Gastroesophageal sphincter (tissue), 4 donors: ENCODE results near the gene EXOC4. TPM values are rescaled to one million over a fixed set of nuclear protein-coding genes. Genes with fewer than 3 reads are reported as not detected.
"Not testable (repeated sequence)": the region's sequence is repeated elsewhere in the genome, so short reads cannot be mapped to it uniquely, and the experiment has no call there.

Experiments
- ATAC-seq: fragments of 150-250 bp; one replicate; pipeline ENCODE4 v1.9.1; 2016; ENCODE audit warnings: mild to moderate bottlenecking, moderate library complexity
- H3K27ac ChIP-seq, 4 donors: fragments of 200-600 bp; sonication (generic) in 3 of 4; 1 replicate in 3 of 4; 2 replicates in 1 of 4; pipeline ENCODE4 v1.5.1; 2016 to 2019
- H3K27me3 ChIP-seq: fragments of 200-600 bp; sonication (generic); one replicate; pipeline ENCODE4 v1.5.1; 2019
- H3K36me3 ChIP-seq, 2 donors: fragments of 200-600 bp; sonication (generic); one replicate each; pipeline ENCODE4 v1.5.1; 2019; ENCODE audit warnings: control low read depth in 1 of 2
- H3K4me1 ChIP-seq, 3 donors: fragments of 200-600 bp; sonication (generic); 1 replicate in 2 of 3; 2 replicates in 1 of 3; pipeline ENCODE4 v1.5.1; 2016 to 2019; ENCODE audit warnings: control low read depth in 2 of 3
- H3K4me3 ChIP-seq, 2 donors: fragments of 200-600 bp; sonication (generic); one replicate each; pipeline ENCODE4 v1.5.1; 2019; ENCODE audit warnings: mild to moderate bottlenecking in 1 of 2, moderate library complexity in 1 of 2
- H3K9me3 ChIP-seq, 3 donors: fragments of 200-600 bp; sonication (generic); one replicate each; pipeline ENCODE4 v1.5.1; 2017 to 2019; ENCODE audit warnings: control low read depth in 2 of 3
- CTCF ChIP-seq, 4 experiments: fragments of 200-600 bp in 2 of 4; fragments of 450-650 bp in 2 of 4; sonication (generic) in 1 of 4; IDR thresholded peaks; one replicate each; pipeline ENCODE4 v1.5.1; 2017 to 2019; ENCODE audit warnings: antibody characterized with exemption in 4 of 4, mild to moderate bottlenecking in 2 of 4, moderate library complexity in 2 of 4
- EP300 ChIP-seq: sonication (generic); formaldehyde crosslinking; IDR thresholded peaks from one replicate; pipeline ENCODE4 v1.6.1; 2017; ENCODE audit warnings: antibody characterized with exemption, mild to moderate bottlenecking
- POLR2A ChIP-seq, 2 donors: fragments of 450-650 bp; IDR thresholded peaks; one replicate each; pipeline ENCODE4 v1.6.1; 2017; ENCODE audit warnings: antibody characterized with exemption in 2 of 2, mild to moderate bottlenecking in 2 of 2, moderate library complexity in 1 of 2
- POLR2AphosphoS5 ChIP-seq: sonication (generic); formaldehyde crosslinking; IDR thresholded peaks from one replicate; pipeline ENCODE4 v1.6.1; 2017; ENCODE audit warnings: antibody characterized with exemption
- WGBS, 2 donors: methylation state at CpG; one replicate each; pipeline ENCODE4 v1.1.5; 2018; ENCODE audit warnings: low coverage in 1 of 2; 5-methylcytosine and 5-hydroxymethylcytosine counted together
- total RNA-seq, 4 donors: library from RNA; depleted of rRNA; stranded (reverse); fragments of >200 nt; gene quantifications; one replicate each; pipeline ENCODE4 v1.1.0, GENCODE V29; 2016

The EXOC4 gene
- total RNA-seq, 4 donors from 2014 or later = 46.3 to 85.8 (median 51.9) TPM

GRCh38 chr7:133315332-133316040 lies 62.6 kb downstream of the EXOC4 start:
- Histone ChIP-seq H3K36me3 (peaks cover 0 to 13% of the 10 kb centered on the region in 2 donors), H3K4me1 (peaks cover 0 to 15% (median 0%) of the 10 kb centered on the region in 3 donors), H3K27ac (no peak overlapping the region), H3K27me3 (no peaks in the 10 kb centered on the region), H3K4me3 (no peak overlapping the region), H3K9me3 (no peaks in the 10 kb centered on the region)
- ATAC-seq = no peak
- WGBS, 2 donors = 44 to 77% methylated on average over 4 to 6 of the region's 6 CpGs
- no peak for TF ChIP-seq POLR2A (IDR thresholded peaks at IDR 0.05)
- TF ChIP-seq CTCF (IDR thresholded peaks at IDR 0.05) = no peak
- no peak for TF ChIP-seq EP300
- no peak for TF ChIP-seq POLR2AphosphoS5

GRCh38 chr7:133319842-133320241 lies 67.0 kb downstream of the EXOC4 start:
- Histone ChIP-seq H3K36me3 (peaks cover 0 to 35% of the 10 kb centered on the region in 2 donors), H3K27me3 (no peaks in the 10 kb centered on the region), H3K9me3 (peaks cover 0 to 10% (median 0%) of the 10 kb centered on the region in 3 donors), H3K4me3 (no peak overlapping the region), H3K27ac (no peak overlapping the region), H3K4me1 (peaks cover 0 to 15% (median 0%) of the 10 kb centered on the region in 3 donors)
- WGBS, 2 donors = 86 to 100% methylated on average over 1 to 2 of the region's 2 CpGs
- no peak for ATAC-seq
- TF ChIP-seq CTCF (IDR thresholded peaks at IDR 0.05) (no peak), POLR2A (IDR thresholded peaks at IDR 0.05) (no peak), POLR2AphosphoS5 (no peak), EP300 (no peak)

GRCh38 chr7:133320891-133321290 lies 68.0 kb downstream of the EXOC4 start:
- peaks cover 0 to 8% (median 0%) of the 10 kb centered on the region in 3 donors for H3K4me1 ChIP-seq
- peaks cover 0 to 10% (median 0%) of the 10 kb centered on the region in 3 donors for H3K9me3 ChIP-seq
- no peak for ATAC-seq
- peaks cover 0 to 39% of the 10 kb centered on the region in 2 donors for H3K36me3 ChIP-seq
- H3K4me3 ChIP-seq = no peak overlapping the region
- WGBS, 2 donors = 83 to 86% methylated on average over 2 of the region's 2 CpGs
- TF ChIP-seq POLR2AphosphoS5 (no peak), EP300 (no peak), CTCF (IDR thresholded peaks at IDR 0.05) (no peak), POLR2A (IDR thresholded peaks at IDR 0.05) (no peak)
- no peak overlapping the region for H3K27ac ChIP-seq
- H3K27me3 ChIP-seq = no peaks in the 10 kb centered on the region

- H3K36me3 ChIP-seq = peaks cover 0 to 44% of the 10 kb centered on the region in 2 donors
- H3K27me3 ChIP-seq, H3K4me3 ChIP-seq, H3K4me1 ChIP-seq, ATAC-seq, H3K27ac ChIP-seq: not testable (repeated sequence)
- H3K9me3 ChIP-seq = peaks cover 0 to 11% (median 0%) of the 10 kb centered on the region in 3 donors
- 100% methylated on average over 4 of the region's 4 CpGs for WGBS, 2 donors
These were observed 68.5 kb downstream of the EXOC4 start for GRCh38 chr7:133321366-133321765.

GRCh38 chr7:133326745-133327144 lies 73.9 kb downstream of the EXOC4 start:
- ATAC-seq, H3K27me3 ChIP-seq, H3K4me1 ChIP-seq, H3K4me3 ChIP-seq, H3K27ac ChIP-seq: not testable (repeated sequence)
- H3K36me3 ChIP-seq = peaks cover 0 to 36% of the 10 kb centered on the region in 2 donors
- peaks cover 0 to 16% (median 0%) of the 10 kb centered on the region in 3 donors for H3K9me3 ChIP-seq
- WGBS, 2 donors = 93 to 100% methylated on average over 1 to 3 of the region's 8 CpGs

GRCh38 chr7:133328021-133328420 lies 75.1 kb downstream of the EXOC4 start:
- H3K4me3 ChIP-seq, H3K4me1 ChIP-seq, H3K27ac ChIP-seq, ATAC-seq, H3K9me3 ChIP-seq, H3K27me3 ChIP-seq: not testable (repeated sequence)
- peaks cover 0 to 26% of the 10 kb centered on the region in 2 donors for H3K36me3 ChIP-seq
- WGBS, 2 donors = 80 to 92% methylated on average over 1 of the region's 1 CpG
